Superior temporal gyrus (tissue), 1 donor: ENCODE data around the gene RCSD1.
"Not testable (repeated sequence)": the region's sequence is repeated elsewhere in the genome, so short reads cannot be mapped to it uniquely, and the experiment has no call there.

Experiments
- DNase-seq: peaks from one replicate; pipeline ENCODE4 v3.0.0-alpha.2; 2016; ENCODE audit errors: extremely low spot score

The RCSD1 gene

DNA sequence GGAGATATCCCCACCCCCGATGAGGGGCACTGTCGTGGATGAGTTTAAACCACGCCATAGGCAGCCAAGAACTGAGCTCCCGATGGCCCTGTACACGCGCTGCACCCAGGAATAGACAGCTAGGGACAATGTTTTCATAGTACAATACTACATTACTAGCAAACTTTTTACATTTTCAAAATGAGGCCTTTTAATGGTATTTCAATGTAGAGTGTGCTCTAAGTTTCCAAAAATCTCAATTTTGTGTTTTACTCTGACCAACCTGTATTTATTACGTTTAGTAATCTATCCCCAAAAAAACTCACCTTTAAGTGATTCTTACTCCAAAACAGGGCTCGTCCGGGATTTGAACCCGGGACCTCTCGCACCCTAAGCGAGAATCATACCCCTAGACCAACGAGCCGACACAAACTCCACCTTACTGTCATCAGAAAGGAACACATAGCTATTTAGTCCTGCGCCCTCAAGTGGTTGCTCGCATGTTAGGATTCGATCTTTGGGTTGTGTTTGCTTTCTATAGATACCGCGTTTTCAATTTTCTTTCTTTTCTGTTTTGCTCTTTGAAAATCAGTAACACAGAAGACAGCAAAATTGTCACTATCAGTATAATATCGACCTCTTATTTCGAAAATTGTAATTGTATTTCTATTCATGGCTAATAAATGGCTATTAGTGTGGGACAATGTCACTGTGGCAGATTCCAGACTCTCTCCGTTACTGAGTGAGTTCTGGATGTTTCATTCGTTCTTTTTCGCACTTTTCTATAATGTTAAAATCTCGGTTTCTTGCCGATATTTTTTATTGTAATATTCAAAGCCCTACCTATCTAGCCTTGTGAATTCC is 85.3 kb downstream of the RCSD1 start:
- peak; percentile 99 for DNase-seq

DNA sequence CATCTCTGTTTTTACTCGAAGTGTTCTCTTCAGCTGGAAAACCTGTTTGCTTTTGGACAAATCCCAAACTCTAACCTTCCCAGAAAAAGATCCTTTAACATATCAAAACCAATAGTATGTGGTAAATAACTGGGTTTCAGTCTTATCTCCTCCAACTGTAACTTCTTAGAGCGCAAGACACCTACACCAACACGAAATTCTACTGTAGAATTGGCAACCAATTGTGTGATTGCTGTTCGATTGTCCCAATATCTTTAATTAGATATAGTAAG is 85.9 kb downstream of the RCSD1 start:
- peak; percentile 62 for DNase-seq

DNA sequence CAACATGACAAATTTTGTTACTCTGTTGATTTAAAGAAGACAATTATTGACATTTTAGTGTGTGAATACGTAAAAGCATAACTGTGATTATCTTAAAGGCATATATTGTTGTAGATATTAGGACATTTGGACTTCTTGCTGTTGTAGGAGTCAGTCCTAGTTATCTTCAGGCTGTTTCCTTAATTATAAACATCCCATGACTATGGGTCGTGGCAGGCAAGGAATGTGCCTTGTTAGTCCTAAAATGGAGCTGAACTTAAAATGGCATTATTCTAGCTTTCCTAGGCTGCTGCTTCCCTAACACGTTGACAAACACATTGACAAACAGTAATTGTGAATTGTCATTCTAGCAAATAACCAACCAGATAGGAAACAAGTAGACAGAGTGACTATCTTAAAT is 87.3 kb downstream of the RCSD1 start:
- DNase-seq: no peak

DNA sequence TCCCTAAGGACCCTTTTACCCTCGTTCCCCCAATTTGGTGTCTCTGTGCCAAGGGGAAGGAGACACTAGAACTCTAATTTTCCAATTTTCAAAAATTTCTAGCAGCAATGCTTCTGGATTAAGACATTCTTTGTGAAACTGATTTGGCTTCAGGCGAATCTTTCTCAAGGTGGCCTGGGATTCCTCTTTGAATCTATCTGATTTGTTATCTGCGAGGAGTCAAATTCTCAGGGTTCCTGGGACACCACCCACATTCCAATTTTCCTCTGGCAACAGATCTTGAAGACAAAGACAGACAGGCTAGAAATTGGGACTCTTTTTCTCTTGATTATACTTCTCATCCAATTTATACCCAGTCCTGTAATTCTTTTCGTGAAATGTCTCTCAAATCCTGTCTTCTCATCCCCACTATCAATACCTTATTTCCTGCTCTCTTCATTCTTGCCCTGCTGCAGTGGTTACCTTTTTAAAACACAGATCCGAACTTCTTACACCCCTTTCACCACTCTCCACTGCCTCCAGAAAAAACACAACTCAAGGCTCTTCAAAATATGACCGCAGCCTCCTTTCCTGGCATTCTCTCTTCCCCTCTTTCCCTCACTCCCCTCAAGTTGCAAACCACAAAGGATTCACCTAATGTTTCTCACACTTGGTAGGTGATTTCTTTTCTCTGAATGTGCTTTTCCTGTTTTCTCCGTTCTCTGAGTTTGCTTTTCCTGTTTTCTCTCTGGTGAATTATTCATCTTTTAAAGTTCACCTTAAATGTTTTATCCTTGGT is 89.1 kb downstream of the RCSD1 start:
- no peak for DNase-seq

DNA sequence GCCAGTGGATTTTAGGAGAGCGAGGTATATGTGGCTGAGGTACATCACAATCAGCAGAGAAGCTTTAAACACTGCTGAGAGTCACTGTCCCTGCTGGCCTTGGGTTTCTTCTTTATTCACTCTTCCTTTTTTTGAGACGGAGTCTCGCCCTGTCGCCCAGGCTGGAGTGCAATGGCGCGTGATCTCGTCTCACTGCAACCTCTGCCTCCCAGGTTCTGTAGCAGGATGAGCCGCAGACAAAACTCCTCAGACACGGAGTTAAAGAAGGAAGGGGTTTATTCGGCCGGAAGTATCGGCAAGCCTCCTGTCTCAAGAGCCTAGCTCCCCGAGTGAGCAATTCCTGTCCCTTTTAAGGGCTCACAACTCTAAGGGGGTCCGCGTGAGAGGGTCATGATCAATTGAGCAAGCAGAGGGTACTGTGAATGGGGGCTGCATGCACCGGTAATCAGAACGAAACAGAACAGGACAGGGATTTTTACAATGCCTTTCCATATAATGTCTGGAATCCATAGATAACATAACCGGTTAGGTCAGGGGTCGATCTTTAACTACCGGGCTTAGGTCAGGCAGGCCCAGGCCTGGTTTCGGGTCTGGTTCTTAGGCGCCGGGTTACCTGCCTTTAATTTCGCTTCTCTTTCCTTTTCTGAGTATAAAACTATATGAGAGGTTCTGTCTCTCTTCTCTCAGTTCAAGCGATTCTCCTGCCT is 89.8 kb downstream of the RCSD1 start:
- not testable (repeated sequence) for DNase-seq

DNA sequence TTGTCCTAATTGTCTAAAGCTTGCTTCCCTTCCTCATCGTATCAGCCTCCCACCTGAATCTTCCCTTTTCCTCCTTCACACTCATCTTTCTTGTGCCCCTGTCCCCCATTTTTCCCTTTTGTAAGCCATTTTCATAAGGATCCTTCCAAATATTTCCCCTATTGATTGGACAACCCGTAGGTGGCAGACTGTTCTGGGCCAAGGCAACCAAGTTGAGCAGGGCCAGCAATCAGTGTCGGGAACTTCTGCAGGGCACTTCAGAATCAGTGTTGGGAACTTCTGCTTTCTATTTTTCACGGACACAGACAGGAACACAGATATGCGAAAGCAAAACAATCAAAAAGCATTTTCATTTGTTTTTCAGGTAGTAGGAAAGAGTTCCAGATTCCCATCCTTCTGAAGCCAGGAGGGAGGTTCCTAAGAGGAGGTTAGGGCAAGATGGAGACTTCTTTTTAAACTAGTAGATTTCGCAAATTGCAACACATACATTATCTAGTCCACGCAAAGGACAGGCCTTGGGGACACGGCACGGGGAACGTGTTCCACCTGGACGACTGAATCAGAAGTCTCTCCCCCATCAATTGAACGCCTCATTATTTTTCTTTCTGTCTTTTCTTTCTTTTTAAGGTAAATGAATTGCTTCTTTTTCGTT is 91.1 kb downstream of the RCSD1 start:
- peak; percentile 75 for DNase-seq

DNA sequence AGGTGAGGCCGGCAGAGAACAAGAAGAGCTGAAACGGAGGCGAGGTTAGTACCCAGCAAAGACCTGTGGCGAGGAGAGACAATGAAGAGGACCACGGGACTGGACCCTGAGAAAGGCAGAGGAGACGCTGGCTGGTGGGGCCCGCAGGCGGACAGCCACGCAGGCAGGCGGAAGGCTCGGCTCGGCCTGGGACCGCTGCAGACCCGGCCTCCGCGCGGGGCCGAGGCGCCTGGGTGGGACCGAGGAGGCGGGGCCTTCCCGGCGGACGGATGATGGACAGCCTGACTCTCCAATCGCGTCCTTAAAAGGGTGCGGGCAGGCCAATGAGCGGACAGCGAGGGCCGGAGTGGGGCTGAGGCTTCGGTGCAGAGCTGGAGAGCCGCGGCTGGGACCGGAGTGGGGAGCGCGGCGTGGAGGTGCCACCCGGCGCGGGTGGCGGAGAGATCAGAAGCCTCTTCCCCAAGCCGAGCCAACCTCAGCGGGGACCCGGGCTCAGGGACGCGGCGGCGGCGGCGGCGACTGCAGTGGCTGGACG is 91.7 kb downstream of the RCSD1 start, which contains the start of gene MPZL1:
MPZL1 (plus strand) TSS at position 366 of the 535 bp plus-strand sequence. CDS start 170 bp downstream, outside the sequence.
- DNase-seq: peak; percentile 98

DNA sequence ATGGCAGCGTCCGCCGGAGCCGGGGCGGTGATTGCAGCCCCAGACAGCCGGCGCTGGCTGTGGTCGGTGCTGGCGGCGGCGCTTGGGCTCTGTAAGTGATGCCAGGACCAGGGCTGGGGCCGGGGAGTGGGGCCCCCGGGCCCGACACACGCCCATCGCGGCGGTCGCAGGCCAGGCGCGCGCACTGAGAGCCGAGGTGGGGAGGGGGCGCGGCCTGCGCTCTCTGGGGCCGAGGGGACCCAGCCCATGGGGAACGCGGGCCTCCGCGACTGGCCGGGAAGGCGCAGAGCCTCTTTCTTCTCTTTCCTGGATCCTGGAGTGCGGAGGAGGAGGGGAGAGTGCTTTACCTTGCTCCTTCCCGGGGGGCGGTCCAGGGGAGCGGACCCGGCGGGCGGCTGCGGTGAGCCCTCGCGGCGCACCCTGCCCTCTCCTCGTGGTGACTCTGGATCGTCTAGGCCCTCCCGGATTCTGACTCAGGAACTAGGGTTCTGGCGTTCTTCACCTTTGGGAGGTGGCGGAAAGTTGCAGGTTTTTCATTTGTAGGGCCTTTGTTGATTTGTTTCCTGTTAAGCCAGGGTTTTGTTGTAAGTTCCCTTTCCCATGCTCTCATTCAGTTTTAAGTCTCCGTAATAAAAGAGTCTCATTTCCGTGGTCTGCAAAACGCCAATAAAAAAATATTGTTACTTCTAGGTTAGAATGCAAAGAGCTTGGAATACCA is 92.3 kb downstream of the RCSD1 start:
- no peak for DNase-seq

DNA sequence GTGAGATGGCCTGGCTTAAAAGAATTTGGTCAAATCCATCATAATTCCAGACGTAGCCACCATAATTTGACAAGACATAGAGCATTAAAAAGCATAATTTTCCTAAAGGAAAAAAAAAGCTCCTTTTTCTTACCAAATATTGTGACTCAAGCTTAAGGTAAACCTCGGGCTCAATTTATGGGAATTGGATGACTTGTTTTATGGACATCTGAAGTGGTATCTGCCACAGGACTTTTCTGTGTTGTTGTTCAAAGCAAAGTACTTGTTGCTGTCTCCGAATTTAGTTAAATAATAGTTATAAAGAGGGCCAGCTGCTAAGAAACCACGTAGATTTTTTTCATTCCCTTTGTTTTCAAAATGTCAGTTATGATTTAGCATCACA is 92.8 kb downstream of the RCSD1 start:
- DNase-seq: no peak

DNA sequence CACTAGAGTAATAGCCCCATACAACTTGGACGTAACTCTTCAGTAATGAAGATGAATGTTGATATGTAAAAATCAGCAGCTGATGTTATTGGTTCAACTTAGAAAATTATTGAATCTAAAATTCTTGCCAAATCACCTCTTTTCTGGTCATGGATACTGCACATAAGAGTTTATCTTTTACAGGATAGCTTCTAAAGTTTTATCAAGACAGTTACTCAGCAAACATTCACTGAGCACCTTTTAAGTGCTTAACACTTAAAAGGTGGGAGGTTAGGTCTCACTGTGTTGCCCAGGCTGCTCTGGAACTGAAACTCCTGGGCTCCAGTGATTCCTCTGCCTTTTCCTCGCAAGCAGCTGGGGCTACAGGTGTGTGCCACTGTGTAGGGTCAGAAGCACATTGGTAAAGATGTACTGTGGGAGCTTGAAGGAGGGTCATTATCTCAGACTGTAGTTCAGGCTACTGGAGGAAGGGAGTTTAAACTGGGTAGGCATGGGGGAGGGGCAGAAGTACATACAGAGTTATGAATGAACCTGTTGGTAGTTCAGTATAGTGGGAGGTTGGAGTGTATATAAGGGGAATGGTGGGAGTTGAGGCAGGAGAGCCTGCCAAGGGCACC is 93.8 kb downstream of the RCSD1 start:
- DNase-seq: no peak

DNA sequence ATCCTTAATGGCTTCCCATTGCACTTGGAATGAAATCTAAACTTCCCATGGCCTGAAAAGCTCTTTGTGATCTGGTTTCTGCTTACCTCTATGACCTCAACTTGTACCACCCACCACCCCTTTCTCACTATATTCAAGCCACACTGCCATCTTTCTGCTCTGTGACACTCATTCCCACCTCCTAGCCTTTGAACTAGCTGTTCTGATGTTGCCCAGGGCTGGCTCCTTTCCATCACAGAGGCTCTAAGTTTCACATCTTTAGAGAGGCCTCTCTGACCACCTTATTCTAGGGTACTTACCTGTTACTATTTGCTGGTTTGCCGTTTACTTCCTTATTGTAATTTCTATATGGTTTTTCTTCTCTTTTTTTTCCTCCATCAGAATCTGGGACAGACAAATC is 96.0 kb downstream of the RCSD1 start:
- no peak for DNase-seq

DNA sequence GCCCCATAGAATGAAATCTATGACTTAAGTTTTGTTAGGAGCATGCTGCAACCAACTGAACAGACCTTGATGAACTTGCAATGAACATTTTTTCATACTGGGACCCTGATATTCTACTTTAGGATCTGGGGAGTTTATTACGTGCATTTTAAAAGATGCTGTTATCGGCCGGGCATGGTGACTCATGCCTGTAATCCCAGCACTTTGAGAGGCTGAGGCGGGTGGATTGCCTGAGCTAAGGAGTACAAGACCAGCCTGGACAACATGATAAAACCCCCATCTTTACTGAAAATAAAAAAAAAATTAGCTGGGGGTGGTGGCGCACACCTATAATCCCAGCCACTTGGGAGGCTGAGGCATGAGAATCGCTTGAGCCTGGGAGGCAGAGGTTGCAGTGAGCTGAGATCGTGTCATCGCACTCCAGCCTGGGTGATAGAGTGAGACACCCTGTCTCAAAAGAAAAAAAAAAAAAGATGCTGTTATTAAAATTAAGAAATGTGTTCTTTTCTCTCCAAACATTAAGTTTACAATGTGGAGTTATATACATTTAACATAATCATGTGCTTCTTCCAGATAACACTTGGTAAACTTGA is 98.9 kb downstream of the RCSD1 start:
- no peak for DNase-seq

DNA sequence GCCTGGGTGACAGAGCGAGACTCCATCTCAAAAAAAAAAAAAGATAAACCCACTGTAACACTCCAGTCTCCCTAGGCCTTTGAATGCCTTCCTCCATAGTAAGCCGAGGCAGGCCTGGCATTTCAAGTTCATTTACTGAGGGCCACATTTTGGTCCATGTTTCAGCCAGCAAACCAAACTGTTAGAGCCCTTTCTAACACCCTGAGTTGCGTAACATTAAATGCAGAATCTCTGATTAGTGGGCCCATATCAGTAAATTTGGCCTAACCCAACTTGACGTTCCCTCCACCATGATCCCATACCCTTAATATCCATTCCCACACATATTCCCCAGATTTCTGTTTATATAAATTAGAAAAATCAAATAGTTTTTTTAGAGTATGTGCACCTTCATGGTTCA is 104.2 kb downstream of the RCSD1 start:
- DNase-seq: no peak

DNA sequence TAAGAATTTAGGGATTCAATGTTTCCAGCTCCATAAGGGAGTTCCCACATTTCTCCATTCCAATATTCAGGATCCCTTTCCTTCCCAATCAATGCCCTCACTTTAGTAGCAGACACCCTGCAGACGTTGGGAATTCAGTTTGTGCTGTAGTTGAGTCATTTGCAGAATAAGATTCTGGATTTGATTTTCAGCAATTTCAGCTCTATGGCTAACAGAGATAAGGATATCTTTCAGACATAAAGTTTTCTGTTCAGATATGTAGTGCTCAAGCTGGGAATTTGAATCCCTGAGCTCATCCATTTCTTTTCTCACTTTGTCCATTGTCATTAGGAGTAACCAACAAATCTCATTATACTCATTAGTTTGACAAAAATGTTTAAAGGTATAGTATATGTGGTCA is 104.8 kb downstream of the RCSD1 start:
- DNase-seq: no peak

DNA sequence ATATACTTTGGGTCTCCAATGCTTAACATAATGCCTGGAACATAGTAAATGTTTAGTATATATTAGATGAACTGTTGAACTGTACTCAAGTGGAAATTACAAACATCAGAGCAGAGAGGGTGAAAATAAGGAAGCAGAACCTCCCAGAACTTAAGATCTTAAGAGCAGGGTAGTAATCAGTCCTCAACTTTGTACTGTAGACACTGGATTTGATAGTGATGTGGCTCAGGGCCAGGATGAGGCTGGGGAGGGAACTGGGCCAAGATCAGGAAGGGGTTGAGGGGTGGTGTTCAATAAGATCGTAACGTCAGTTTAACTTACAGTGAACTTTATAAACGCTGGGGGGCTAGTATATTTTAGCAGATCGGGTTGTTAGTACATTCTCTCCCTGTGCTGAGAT is 107.1 kb downstream of the RCSD1 start:
- no peak for DNase-seq

DNA sequence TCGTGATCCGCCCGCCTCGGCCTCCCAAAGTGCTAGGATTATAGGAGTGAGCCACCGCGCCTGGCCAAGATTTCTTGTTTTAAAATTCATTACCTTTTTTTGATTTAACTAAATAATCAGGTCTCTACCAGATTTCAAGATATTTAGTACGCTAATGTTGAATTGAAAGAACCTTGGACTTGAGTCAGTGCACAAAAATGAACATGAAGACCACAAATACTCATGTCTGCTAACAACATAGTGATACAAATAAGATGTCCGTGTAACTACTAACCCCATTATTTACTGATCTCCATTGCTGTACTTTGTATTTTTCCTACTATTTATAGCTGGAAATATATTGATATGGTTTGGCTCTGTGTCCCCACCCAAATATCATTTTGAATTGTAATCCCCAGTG is 108.1 kb downstream of the RCSD1 start:
- DNase-seq: no peak

DNA sequence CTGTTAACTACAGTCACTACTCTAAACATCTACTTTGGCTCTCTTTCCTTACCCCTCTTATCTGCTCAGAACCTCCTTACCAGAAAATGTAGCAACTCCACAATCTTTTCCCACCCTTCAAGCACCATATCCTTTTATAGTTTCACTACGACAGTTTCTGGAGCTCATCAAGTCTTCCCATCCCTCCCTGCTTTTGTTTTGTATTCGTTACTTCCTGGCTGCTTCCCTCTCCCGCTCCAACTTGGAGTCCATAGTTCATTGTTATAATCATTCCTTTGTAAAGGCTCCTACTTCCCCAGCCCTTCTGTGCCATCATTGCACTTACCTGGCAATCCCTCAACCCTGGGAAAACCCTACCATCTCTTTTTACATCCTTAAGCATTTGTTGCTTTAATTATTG is 109.7 kb downstream of the RCSD1 start:
- no peak for DNase-seq

DNA sequence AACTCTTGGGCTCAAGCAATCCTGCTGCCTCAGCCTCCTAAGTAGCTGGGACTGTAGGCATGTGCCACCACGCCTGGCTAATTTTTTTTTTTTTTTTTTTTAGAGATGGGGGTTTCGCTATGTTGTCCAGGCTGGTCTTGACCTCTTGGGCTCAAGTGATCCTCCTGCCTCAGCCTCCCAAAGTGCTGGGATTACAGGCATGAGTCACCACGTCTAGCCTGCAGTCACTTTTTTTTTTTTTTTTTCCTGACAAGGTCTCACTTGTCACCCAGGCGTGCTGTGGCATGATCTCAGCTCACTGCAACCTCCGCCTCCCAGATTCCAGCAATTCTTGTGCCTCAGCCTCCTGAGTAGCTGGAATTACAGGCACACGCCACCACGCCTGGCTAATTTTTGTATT is 111.1 kb downstream of the RCSD1 start:
- DNase-seq: not testable (repeated sequence)

DNA sequence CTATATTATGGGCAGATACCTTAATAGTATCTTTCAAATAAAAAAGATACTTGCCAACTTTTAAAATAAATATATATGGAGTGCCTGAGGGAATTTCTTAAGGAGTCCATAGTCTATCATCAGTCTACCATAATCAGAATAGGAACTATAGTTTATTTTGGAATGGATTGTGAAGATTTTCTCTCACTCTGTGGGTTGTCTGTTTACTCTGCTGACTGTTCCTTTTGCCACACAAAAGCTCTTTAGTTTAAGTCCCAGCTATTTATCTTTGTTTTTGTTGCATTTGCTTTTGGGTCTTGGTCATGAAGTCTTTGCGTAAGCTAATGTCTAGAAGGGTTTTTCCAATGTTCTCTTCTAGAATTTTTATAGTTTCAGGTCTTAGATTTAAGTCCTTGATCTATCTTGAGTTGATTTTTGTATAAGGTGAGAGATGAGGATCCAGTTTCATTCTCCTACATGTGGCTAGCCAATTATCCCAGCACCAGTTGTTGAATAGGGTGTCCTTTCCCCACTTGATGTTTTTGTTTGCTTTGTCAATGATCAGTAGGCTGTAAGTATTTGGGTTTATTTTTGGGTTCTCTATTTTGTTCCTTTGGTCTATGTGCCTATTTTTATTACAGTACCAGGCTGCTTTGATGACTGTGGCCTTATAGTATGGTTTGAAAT is 112.5 kb downstream of the RCSD1 start:
- not testable (repeated sequence) for DNase-seq

DNA sequence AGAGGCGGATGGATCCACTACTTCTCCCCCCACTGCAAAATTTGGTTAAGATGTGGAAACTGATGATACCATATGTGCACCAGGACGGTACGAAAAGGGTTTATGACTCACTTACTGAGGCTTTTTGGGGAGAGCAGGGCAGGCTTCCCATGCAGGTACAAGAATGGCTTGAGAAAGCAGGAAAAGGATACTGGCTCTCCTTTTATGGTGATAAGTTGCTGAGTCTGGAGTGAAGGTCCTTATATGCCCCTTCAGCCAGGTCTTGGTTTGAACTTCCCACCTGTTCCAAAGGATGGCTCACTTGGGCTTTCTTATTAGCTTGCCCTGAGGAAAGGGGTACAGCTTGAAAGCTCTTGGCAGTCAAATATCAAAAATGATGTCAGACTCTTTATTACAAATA is 114.9 kb downstream of the RCSD1 start:
- DNase-seq: no peak
